ENCODE measurements around the gene KDM6B. TPM values are rescaled to one million over a fixed set of nuclear protein-coding genes. Genes with fewer than 3 reads are reported as not detected.

Gene KDM6B
- total RNA-seq, 1 donor from 2014 or later, result 117 TPM

- no peaks in the 10 kb centered on the region for H3K27me3 Mint-ChIP-seq
- H3K9me3 Mint-ChIP-seq (ENCODE audit: low read depth), result no peaks in the 10 kb centered on the region
- TF ChIP-seq CTCF (IDR thresholded peaks at IDR 0.05; ENCODE audit: unreplicated experiment), result no peak
- peak overlapping the region; percentile 89 for H3K27ac Mint-ChIP-seq
- no peak for DNase-seq (ENCODE audit: low spot score, unreplicated experiment)
- peaks cover 6% of the 10 kb centered on the region for H3K4me1 Mint-ChIP-seq (ENCODE audit: low read depth)
- H3K4me3 Mint-ChIP-seq (ENCODE audit: low read depth), result no peak overlapping the region
- H3K36me3 Mint-ChIP-seq (ENCODE audit: insufficient read depth), result peaks cover 25% of the 10 kb centered on the region
Observed at GRCh38 chr17:7855660-7856010, 21.6 kb downstream of the KDM6B start.

DNA sequence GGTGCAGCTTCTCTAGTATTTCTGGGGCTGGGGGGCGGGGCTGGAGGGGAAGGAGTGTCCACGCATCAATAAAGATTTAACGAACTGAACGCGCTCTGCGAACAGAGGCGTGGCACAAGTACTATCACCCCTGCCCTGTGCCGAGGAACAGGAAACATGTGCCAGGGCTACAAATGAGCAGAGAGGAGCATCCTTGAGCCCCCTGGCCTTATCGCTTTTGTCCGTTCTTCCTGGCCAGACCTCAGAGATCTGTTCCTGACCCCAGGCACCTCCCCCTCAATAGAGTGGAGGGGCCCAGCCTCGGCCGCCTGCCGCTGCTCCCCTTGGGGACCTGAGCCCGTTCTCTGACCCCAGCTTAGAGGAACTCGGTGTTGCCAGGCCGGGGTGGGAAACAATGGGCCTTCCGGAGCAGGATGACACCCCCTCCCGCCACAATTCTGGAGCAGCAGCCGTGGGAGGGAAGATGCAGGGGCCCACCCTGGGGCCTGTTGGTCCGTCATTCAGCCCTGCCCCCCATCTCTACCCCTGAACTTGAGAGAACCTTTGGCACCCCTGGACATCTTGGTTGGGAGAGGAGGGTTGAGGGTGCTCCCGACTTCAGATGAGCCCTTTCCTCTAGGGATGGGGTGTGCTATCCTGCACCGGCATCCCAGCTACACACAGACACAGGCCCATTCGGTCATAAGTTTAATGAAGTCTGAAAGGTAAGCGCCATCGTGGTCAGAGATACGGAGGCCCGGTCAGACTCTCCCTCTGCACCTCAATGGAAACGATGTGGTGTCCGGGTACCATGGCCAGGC is 22.2 kb downstream of the KDM6B start:
- no peak for DNase-seq (ENCODE audit: low spot score, unreplicated experiment)
- H3K9me3 Mint-ChIP-seq (ENCODE audit: low read depth), result no peaks in the 10 kb centered on the region
- H3K27ac Mint-ChIP-seq, result peak overlapping the region; percentile 89
- H3K4me1 Mint-ChIP-seq (ENCODE audit: low read depth), result peaks cover 6% of the 10 kb centered on the region
- peaks cover 23% of the 10 kb centered on the region for H3K36me3 Mint-ChIP-seq (ENCODE audit: insufficient read depth)
- H3K4me3 Mint-ChIP-seq (ENCODE audit: low read depth), result no peak overlapping the region
- TF ChIP-seq CTCF (IDR thresholded peaks at IDR 0.05; ENCODE audit: unreplicated experiment), result no peak
- no peaks in the 10 kb centered on the region for H3K27me3 Mint-ChIP-seq

GRCh38 chr17:7856811-7857712 is 23.0 kb downstream of the KDM6B start, which contains the start of gene NAA38:
Gene NAA38 (minus strand): TSS chr17:7857559. CDS start chr17:7857463, 96 bp downstream.
- Mint-ChIP-seq H3K4me1 (ENCODE audit: low read depth) (peaks cover 6% of the 10 kb centered on the region), H3K36me3 (ENCODE audit: insufficient read depth) (peaks cover 22% of the 10 kb centered on the region), H3K4me3 (ENCODE audit: low read depth) (no peak within 1 kb of the TSS), H3K27me3 (no peaks in the 10 kb centered on the region), H3K27ac (no peak within 1 kb of the TSS), H3K9me3 (ENCODE audit: low read depth) (no peaks in the 10 kb centered on the region)
- TF ChIP-seq CTCF (IDR thresholded peaks at IDR 0.05; ENCODE audit: unreplicated experiment), result peak; percentile 23
- DNase-seq (ENCODE audit: low spot score, unreplicated experiment), result peak; percentile 87

DNA sequence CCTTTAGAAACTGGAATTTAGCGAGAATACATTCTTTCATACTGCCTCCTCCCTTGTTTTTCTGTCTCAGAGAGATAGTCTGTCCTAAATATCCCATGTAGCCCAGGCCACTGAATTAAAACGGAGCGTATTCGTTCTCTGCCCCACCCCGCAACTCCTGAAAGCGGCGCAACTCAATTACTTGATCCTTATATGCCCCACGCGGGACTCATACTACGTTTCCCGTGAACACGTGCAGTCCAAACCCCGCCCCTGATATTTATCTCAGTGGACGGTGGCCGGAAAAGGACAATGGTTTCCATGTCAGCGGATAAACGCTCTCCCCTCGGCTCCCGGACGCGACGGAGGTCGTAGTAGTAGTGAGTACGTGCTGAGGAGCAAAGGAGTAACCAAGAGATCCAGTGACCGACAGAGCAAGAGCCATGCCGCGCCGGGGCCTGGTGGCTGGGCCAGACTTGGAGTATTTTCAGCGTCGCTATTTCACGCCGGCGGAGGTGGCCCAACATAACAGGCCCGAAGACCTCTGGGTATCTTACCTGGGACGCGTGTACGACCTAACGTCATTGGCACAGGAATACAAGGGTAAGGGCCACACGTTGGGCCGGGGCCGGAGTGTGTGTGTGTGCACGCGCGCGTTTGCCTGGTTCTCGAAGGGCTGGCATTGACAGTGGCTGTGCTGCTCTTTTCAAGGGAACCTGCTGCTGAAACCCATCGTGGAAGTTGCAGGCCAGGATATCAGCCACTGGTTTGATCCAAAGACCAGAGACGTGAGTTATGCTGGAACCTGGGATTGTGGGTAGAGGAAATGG is 23.9 kb downstream of the KDM6B start, which contains the start of gene CYB5D1:
Gene CYB5D1, plus strand, starts transcription at position 291 of the 809 bp plus-strand sequence. Its CDS starts 132 bp downstream, at position 423.
- no peaks in the 10 kb centered on the region for H3K9me3 Mint-ChIP-seq (ENCODE audit: low read depth)
- no peak for DNase-seq (ENCODE audit: low spot score, unreplicated experiment)
- peaks cover 9% of the 10 kb centered on the region for H3K4me1 Mint-ChIP-seq (ENCODE audit: low read depth)
- H3K4me3 Mint-ChIP-seq (ENCODE audit: low read depth), result no peak within 1 kb of the TSS
- no peak within 1 kb of the TSS for H3K27ac Mint-ChIP-seq
- no peaks in the 10 kb centered on the region for H3K27me3 Mint-ChIP-seq
- no peak for TF ChIP-seq CTCF (IDR thresholded peaks at IDR 0.05; ENCODE audit: unreplicated experiment)
- peaks cover 21% of the 10 kb centered on the region for H3K36me3 Mint-ChIP-seq (ENCODE audit: insufficient read depth)

- TF ChIP-seq CTCF (IDR thresholded peaks at IDR 0.05; ENCODE audit: unreplicated experiment), result peak; percentile 57
- H3K4me3 Mint-ChIP-seq (ENCODE audit: low read depth), result no peak overlapping the region
- H3K36me3 Mint-ChIP-seq (ENCODE audit: insufficient read depth), result peaks cover 21% of the 10 kb centered on the region
- no peaks in the 10 kb centered on the region for H3K27me3 Mint-ChIP-seq
- H3K9me3 Mint-ChIP-seq (ENCODE audit: low read depth), result no peaks in the 10 kb centered on the region
- DNase-seq (ENCODE audit: low spot score, unreplicated experiment), result no peak
- no peak overlapping the region for H3K27ac Mint-ChIP-seq
- H3K4me1 Mint-ChIP-seq (ENCODE audit: low read depth), result peaks cover 14% of the 10 kb centered on the region
Observed at GRCh38 chr17:7858522-7858810, 24.4 kb downstream of the KDM6B start.
